B cell (primary cell): ENCODE data around the gene DROSHA. TPM values are rescaled to one million over a fixed set of nuclear protein-coding genes. Genes with fewer than 3 reads are reported as not detected.

Source experiments
- ATAC-seq: fragments of 200-7000 bp; cut with Tn5 transposase; one replicate; pipeline ENCODE4 v1.10.0; 2021; ENCODE audit warnings: low read depth, mild to moderate bottlenecking, moderate number of reproducible peaks, moderate library complexity
- CTCF ChIA-PET: fragments of 350-600 bp; sonication (Branson Sonifier 250); formaldehyde crosslinking; loops from one replicate; lab custom pipeline; 2021; ENCODE audit warnings: antibody characterized with exemption, inconsistent platforms; lab: Charles Lee
- POLR2A ChIA-PET: fragments of 350-600 bp; sonication (Branson Sonifier 250); formaldehyde crosslinking; loops from one replicate; lab custom pipeline; 2021; ENCODE audit warnings: antibody characterized with exemption; lab: Charles Lee
- DNase-seq: peaks from one replicate; pipeline ENCODE4 v3.0.0; 2013
- H2AFZ ChIP-seq: 2 replicates; pipeline ENCODE4 v1.6.1; 2012; ENCODE audit warnings: mild to moderate bottlenecking, low read depth, low read length; ENCODE audit not compliant: insufficient read depth, poor library complexity, severe bottlenecking
- H3K27ac ChIP-seq, 2 donors: 1 replicate in 1 of 2; 2 replicates in 1 of 2; pipeline ENCODE4 v1.5.1; 2012 to 2013; ENCODE audit warnings: low read length in 2 of 2, mild to moderate bottlenecking in 2 of 2, moderate library complexity in 1 of 2
- H3K27me3 ChIP-seq, 4 experiments: fragments of 200-600 bp in 1 of 4; sonication (generic) in 1 of 4; replicated peaks in 1 of 4; 1 replicate in 2 of 4; 2 replicates in 2 of 4; pipeline versions ENCODE4 v1.6.1 to v1.7.0; 2013 to 2016; ENCODE audit warnings: low read length in 3 of 4, mild to moderate bottlenecking in 2 of 4, mixed read lengths in 1 of 4, moderate library complexity in 1 of 4; ENCODE audit not compliant: insufficient read depth in 4 of 4, control insufficient read depth in 3 of 4; ENCODE audit errors: control extremely low read depth in 1 of 4
- H3K36me3 ChIP-seq, 2 experiments: replicated peaks in 1 of 2; 1 replicate in 1 of 2; 2 replicates in 1 of 2; pipeline versions ENCODE4 v1.6.1 to v1.7.1; 2013; ENCODE audit warnings: low read length in 1 of 2; ENCODE audit not compliant: insufficient read depth in 2 of 2, control insufficient read depth in 1 of 2; ENCODE audit errors: control extremely low read depth in 1 of 2, extremely low read depth in 1 of 2
- H3K4me1 ChIP-seq, 2 donors: fragments of 200-600 bp in 1 of 2; sonication (generic) in 1 of 2; 1 replicate in 1 of 2; 2 replicates in 1 of 2; pipeline versions ENCODE4 v1.5.1 to v1.6.1; 2013 to 2017; ENCODE audit warnings: low read length in 2 of 2; ENCODE audit not compliant: control insufficient read depth in 2 of 2, insufficient read depth in 2 of 2
- H3K4me2 ChIP-seq: replicated peaks from 2 replicates; pipeline ENCODE3; 2012; ENCODE audit warnings: mild to moderate bottlenecking, low read depth, low read length; ENCODE audit not compliant: poor library complexity, severe bottlenecking
- H3K4me3 ChIP-seq, 5 experiments: fragments of 200-600 bp in 1 of 5; sonication (generic) in 1 of 5; 1 replicate in 3 of 5; 2 replicates in 2 of 5; pipeline versions ENCODE4 v1.5.1 to v1.7.0; 2011 to 2016; ENCODE audit warnings: low read length in 4 of 5, mild to moderate bottlenecking in 4 of 5, low read depth in 2 of 5, control low read depth in 1 of 5, moderate library complexity in 1 of 5; ENCODE audit not compliant: insufficient read depth in 1 of 5; ENCODE audit errors: control extremely low read depth in 1 of 5, extremely low read depth in 1 of 5
- H3K79me2 ChIP-seq: fragments of 200-600 bp; sonication (generic); one replicate; pipeline ENCODE4 v1.6.0; 2016; ENCODE audit warnings: low read length; ENCODE audit not compliant: control insufficient read depth, insufficient read depth
- H3K9ac ChIP-seq: fragments of 200-600 bp; sonication (generic); 2 replicates; pipeline ENCODE4 v1.6.1; 2017; ENCODE audit warnings: mild to moderate bottlenecking, low read length, moderate library complexity
- H3K9me3 ChIP-seq, 3 donors: one replicate each; pipeline versions ENCODE4 v1.6.1 to v1.7.1; 2013; ENCODE audit warnings: low read length in 2 of 3; ENCODE audit not compliant: control insufficient read depth in 2 of 3, insufficient read depth in 1 of 3; ENCODE audit errors: control extremely low read depth in 1 of 3
- H4K20me1 ChIP-seq: 2 replicates; pipeline ENCODE4 v1.6.0; 2012; ENCODE audit warnings: mild to moderate bottlenecking, low read length; ENCODE audit not compliant: insufficient read depth, control insufficient read depth, poor library complexity, severe bottlenecking
- H3K27ac Mint-ChIP-seq: one replicate; pipeline ENCODE4 v1.8.0; 2021; ENCODE audit warnings: mixed read lengths
- H3K27me3 Mint-ChIP-seq: one replicate; pipeline ENCODE4 v1.8.0; 2021; ENCODE audit warnings: mixed read lengths
- H3K4me1 Mint-ChIP-seq: one replicate; pipeline ENCODE4 v1.8.0; 2021; ENCODE audit warnings: mixed read lengths
- H3K4me3 Mint-ChIP-seq: one replicate; pipeline ENCODE4 v1.8.0; 2021; ENCODE audit warnings: mixed read lengths
- H3K9me3 Mint-ChIP-seq: one replicate; pipeline ENCODE4 v1.8.0; 2022; ENCODE audit warnings: mixed read lengths; ENCODE audit not compliant: insufficient read depth
- CTCF ChIP-seq: fragments of 200-600 bp; IDR thresholded peaks from one replicate; pipeline ENCODE4 v1.8.0; 2022; ENCODE audit warnings: antibody characterized with exemption, mild to moderate bottlenecking
- EZH2 ChIP-seq: IDR thresholded peaks from 2 replicates; pipeline ENCODE4 v1.6.1; 2012; ENCODE audit warnings: borderline replicate concordance, low read depth, mild to moderate bottlenecking, moderate library complexity, low read length; ENCODE audit not compliant: insufficient read depth, poor library complexity, severe bottlenecking
- WGBS: methylation state at CpG from one replicate; pipeline ENCODE4 v1.1.5; 2013; ENCODE audit warnings: missing lambda C conversion rate; ENCODE audit not compliant: insufficient coverage; 5-methylcytosine and 5-hydroxymethylcytosine counted together
- intact Hi-C: fragments of 100-400 bp; cut with micrococcal nuclease; formaldehyde crosslinking; loops from one replicate; pipeline ENCODE4 v1.10.0; 2022
- polyA plus RNA-seq: library from polyadenylated mRNA; depleted of rRNA; stranded (reverse); fragments of >200 nt; gene quantifications from 2 replicates; pipeline ENCODE4 v1.2.3, GENCODE V29; 2012
- total RNA-seq, 2 donors: library from RNA; stranded (reverse); fragments of 120-200 nt in 1 of 2; gene quantifications; 1 replicate in 1 of 2; 2 replicates in 1 of 2; pipeline versions ENCODE4 v1.2.3 to v1.2.4, GENCODE V29; 2013 to 2022

Gene DROSHA
- total and polyA plus RNA-seq, 2 donors (not counting 1 experiment from before 2014, with no cell fraction given): 31.2 to 62.4 TPM

DNA sequence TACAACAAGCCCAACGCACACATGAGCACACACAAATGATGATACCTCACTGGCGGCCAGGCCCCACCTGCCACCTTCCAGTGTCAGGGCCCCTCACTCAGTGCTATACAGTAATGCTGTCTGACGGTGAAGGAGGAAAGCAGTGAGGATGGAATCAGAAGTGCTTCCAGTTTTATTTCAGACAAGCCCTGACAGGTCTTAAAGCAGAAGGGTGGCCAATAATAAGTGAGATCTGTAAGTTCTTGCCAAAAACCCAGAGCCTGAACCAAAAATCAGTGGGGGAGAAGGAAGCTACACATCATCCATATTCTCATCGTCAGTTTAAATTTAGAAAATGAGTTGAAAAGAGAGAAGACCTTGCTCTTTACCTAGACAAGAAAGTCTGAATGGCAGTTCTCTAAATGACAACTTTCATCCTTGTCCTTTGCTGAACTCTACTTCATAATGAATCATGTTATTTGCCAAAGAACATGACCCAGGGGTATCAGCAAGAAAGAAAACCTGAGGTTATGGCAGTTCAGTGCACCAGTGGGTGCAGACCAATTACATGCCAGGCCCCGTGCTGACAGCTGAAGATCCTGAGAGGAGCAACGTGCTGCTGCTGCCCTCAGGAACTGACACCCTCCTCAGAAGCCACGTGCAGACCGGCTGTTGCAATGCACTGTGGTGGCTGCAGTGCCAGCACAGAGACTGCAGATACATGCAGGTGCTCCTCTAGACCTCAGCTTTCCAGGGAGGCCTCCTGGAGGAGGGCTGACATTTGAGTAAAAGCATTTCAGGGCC, 118.7 kb downstream of the DROSHA start:
- WGBS: 98% methylated on average over 6 of the region's 8 CpGs

More for the DNA sequence above, 118.7 kb downstream of the DROSHA start:
- no peaks in the 10 kb centered on the region for H3K4me1 Mint-ChIP-seq
- CTCF ChIA-PET: no interaction called here
- ATAC-seq: no peak
- no peak for DNase-seq
- H3K9ac ChIP-seq: no peak overlapping the region
- H3K4me3 Mint-ChIP-seq: no peak overlapping the region
- H4K20me1 ChIP-seq: no peaks in the 10 kb centered on the region
- no peak for TF ChIP-seq CTCF
- no peak for TF ChIP-seq EZH2
- H3K9me3 Mint-ChIP-seq: no peaks in the 10 kb centered on the region
- no peak overlapping the region for H2AFZ ChIP-seq
- H3K27me3 ChIP-seq: no peaks in the 10 kb centered on the region
- H3K4me2 ChIP-seq: no peak overlapping the region
- H3K9me3 ChIP-seq: no peaks in the 10 kb centered on the region
- no peak overlapping the region for H3K27ac ChIP-seq
- no peaks in the 10 kb centered on the region for H3K4me1 ChIP-seq
- peaks cover 4 to 65% of the 10 kb centered on the region in 2 experiments for H3K36me3 ChIP-seq
- POLR2A ChIA-PET: no interaction called here
- no peaks in the 10 kb centered on the region for H3K27me3 Mint-ChIP-seq
- intact Hi-C loops: no loop called here
- no peaks in the 10 kb centered on the region for H3K79me2 ChIP-seq
- no peak overlapping the region for H3K27ac Mint-ChIP-seq
- no peak overlapping the region for H3K4me3 ChIP-seq
